A549 (cell line): Measurements from ENCODE around the gene RGN. TPM values are rescaled to one million over a fixed set of nuclear protein-coding genes. Genes with fewer than 3 reads are reported as not detected.
"Not testable (repeated sequence)": the region's sequence is repeated elsewhere in the genome, so short reads cannot be mapped to it uniquely, and the experiment has no call there.

Source experiments
- ATAC-seq, 2 experiments: fragments of 200-7000 bp in 1 of 2; fragments of >200 bp in 1 of 2; cut with Nextera tagmentation in 1 of 2; cut with Tn5 transposase in 1 of 2; 3 replicates each; pipeline versions ENCODE4 v1.8.0 to v1.9.1; 2018 to 2020; ENCODE audit warnings: mild to moderate bottlenecking in 1 of 2, moderate library complexity in 1 of 2
- CTCF ChIA-PET: fragments of 300-600 bp; sonication (Branson Sonifier 250); formaldehyde crosslinking; extraction: SDS; loops from one replicate; lab custom pipeline; 2021; ENCODE audit warnings: antibody characterized with exemption, inconsistent platforms; lab: Yijun Ruan, JAX
- POLR2A ChIA-PET: fragments of 350-600 bp; formaldehyde crosslinking; extraction: SDS; loops from one replicate; lab custom pipeline; 2021; ENCODE audit warnings: antibody characterized with exemption, inconsistent platforms; lab: Yijun Ruan, JAX
- DNase-seq, 2 experiments: peaks; one replicate each; pipeline versions ENCODE4 v3.0.0 to v3.0.0-alpha.2; 2011 to 2016; ENCODE audit warnings: low read depth in 1 of 2, low spot score in 1 of 2
- FAIRE-seq: peaks from 2 replicates; lab custom pipeline; 2011; peaks lifted over from hg19 to GRCh38; lab: Jason Lieb, UNC
- H3K27ac ChIP-seq, 2 experiments: fragments of >200 bp; sonication (Bioruptor Twin); formaldehyde crosslinking; 3 replicates each; pipeline ENCODE4 v1.5.1; 2016 to 2017
- H3K4me1 ChIP-seq: fragments of >200 bp; sonication (Bioruptor Twin); formaldehyde crosslinking; 3 replicates; pipeline ENCODE4 v1.6.1; 2016
- H3K4me2 ChIP-seq: fragments of >200 bp; sonication (Bioruptor Twin); formaldehyde crosslinking; 3 replicates; pipeline ENCODE4 v1.6.1; 2016
- H3K4me3 ChIP-seq: fragments of >200 bp; sonication (Bioruptor Twin); formaldehyde crosslinking; 3 replicates; pipeline ENCODE4 v1.5.1; 2016
- H3K9me3 ChIP-seq: fragments of >200 bp; sonication (Bioruptor Twin); formaldehyde crosslinking; 3 replicates; pipeline ENCODE4 v1.6.1; 2016
- CHD2 ChIP-seq: fragments of 150-350 bp; IDR thresholded peaks from 2 replicates; pipeline ENCODE4 v1.6.1; 2014; ENCODE audit warnings: low read length; ENCODE audit not compliant: partially characterized antibody
- EHMT2 ChIP-seq: fragments of 200-600 bp; sonication (generic); IDR thresholded peaks from 2 replicates; pipeline ENCODE4 v1.6.1; 2016; ENCODE audit warnings: antibody characterized with exemption, low read depth, mild to moderate bottlenecking, moderate library complexity
- EP300 ChIP-seq, 2 experiments: fragments of >200 bp; sonication (Bioruptor Twin); formaldehyde crosslinking; IDR thresholded peaks; 2 replicates in 1 of 2; 3 replicates in 1 of 2; pipeline ENCODE4 v1.6.1; 2016 to 2017
- FOSL2 ChIP-seq, 2 experiments: fragments of 450-650 bp in 1 of 2; fragments of >200 bp in 1 of 2; sonication (Bioruptor Twin) in 1 of 2; formaldehyde crosslinking; IDR thresholded peaks; 2 replicates each; pipeline versions ENCODE4 v1.5.0 to v1.6.1; 2016 to 2020; ENCODE audit warnings: mild to moderate bottlenecking in 1 of 2, moderate library complexity in 1 of 2
- FOXS1 ChIP-seq: fragments of 250-450 bp; sonication (Bioruptor Pico); IDR thresholded peaks from 2 replicates; pipeline ENCODE4 v1.5.0; 2020; ENCODE audit warnings: mild to moderate bottlenecking, moderate library complexity
- HEYL ChIP-seq: fragments of 250-450 bp; sonication (Bioruptor Pico); IDR thresholded peaks from 2 replicates; pipeline ENCODE4 v1.8.0; 2021; ENCODE audit warnings: mild to moderate bottlenecking, moderate library complexity
- HOXB13 ChIP-seq: fragments of 250-450 bp; sonication (Bioruptor Pico); IDR thresholded peaks from 2 replicates; pipeline ENCODE4 v1.5.0; 2020; ENCODE audit warnings: low read depth, mild to moderate bottlenecking, moderate library complexity
- JUN ChIP-seq, 2 experiments: fragments of >200 bp; sonication (Bioruptor Twin); formaldehyde crosslinking; IDR thresholded peaks; 2 replicates in 1 of 2; 3 replicates in 1 of 2; pipeline ENCODE4 v1.6.1; 2016 to 2017
- MAFK ChIP-seq: fragments of 450-650 bp; IDR thresholded peaks from 2 replicates; pipeline ENCODE4 v1.6.1; 2014; ENCODE audit not compliant: partially characterized antibody
- MYC ChIP-seq: IDR thresholded peaks from 2 replicates; pipeline ENCODE4 v1.6.1; 2012; ENCODE audit warnings: mild to moderate bottlenecking, inconsistent platforms, low read length, improper control_type of control experiment, borderline replicate concordance
- NFE2L2 ChIP-seq: fragments of 150-350 bp; conservative IDR thresholded peaks from 2 replicates; pipeline ENCODE4 v1.6.1; 2014; ENCODE audit warnings: low read length
- NPAS2 ChIP-seq: fragments of 250-450 bp; sonication (Bioruptor Pico); IDR thresholded peaks from 2 replicates; pipeline ENCODE4 v1.8.0; 2022; ENCODE audit warnings: mild to moderate bottlenecking, moderate library complexity, borderline replicate concordance
- NR3C1 ChIP-seq: fragments of >200 bp; sonication (Bioruptor Twin); formaldehyde crosslinking; IDR thresholded peaks from 3 replicates; pipeline ENCODE4 v1.6.1; 2017
- POLR2AphosphoS2 ChIP-seq: conservative IDR thresholded peaks from 2 replicates; pipeline ENCODE4 v1.6.1; 2012; ENCODE audit warnings: low read length, improper control_type of control experiment, inconsistent platforms
- RAD21 ChIP-seq, 2 experiments: fragments of >200 bp in 1 of 2; sonication (Bioruptor Twin) in 1 of 2; formaldehyde crosslinking in 1 of 2; IDR thresholded peaks in 1 of 2; conservative IDR thresholded peaks in 1 of 2; 2 replicates in 1 of 2; 3 replicates in 1 of 2; pipeline ENCODE4 v1.6.1; 2012 to 2018; ENCODE audit warnings: inconsistent platforms in 1 of 2
- RFX5 ChIP-seq: fragments of 450-650 bp; IDR thresholded peaks from 2 replicates; pipeline ENCODE4 v1.7.1; 2014; ENCODE audit warnings: antibody characterized with exemption, mild to moderate bottlenecking, moderate library complexity
- TFCP2L1 ChIP-seq: fragments of 250-450 bp; sonication (Bioruptor Pico); IDR thresholded peaks from 2 replicates; pipeline ENCODE4 v1.5.0; 2021; ENCODE audit warnings: mild to moderate bottlenecking
- TP53 ChIP-seq: fragments of 250-450 bp; sonication (Bioruptor Pico); IDR thresholded peaks from 2 replicates; pipeline ENCODE4 v1.5.0; 2021; ENCODE audit warnings: mild to moderate bottlenecking, moderate library complexity
- ZSCAN20 ChIP-seq: fragments of 250-450 bp; sonication (Bioruptor Pico); IDR thresholded peaks from 2 replicates; pipeline ENCODE4 v1.8.0; 2022; ENCODE audit warnings: mild to moderate bottlenecking, moderate library complexity
- WGBS: methylation state at CpG from one replicate; pipeline ENCODE4 v1.1.6; 2017; ENCODE audit errors: missing lambda C conversion rate; 5-methylcytosine and 5-hydroxymethylcytosine counted together
- polyA plus RNA-seq, 4 experiments: library from polyadenylated mRNA; depleted of rRNA in 3 of 4; stranded (reverse); fragments of >200 nt; fragmentation: RNase III in 1 of 4; extraction: RNeasy Plus Mini Kit Qiagen cat#74134 plus additional on column Dnase treatment in 1 of 4; gene quantifications; 2 replicates in 3 of 4; 3 replicates in 1 of 4; pipeline ENCODE4 v1.2.3, GENCODE V29; 2011 to 2017
- TF ChIP-seq, protein P1 (sequence below): IDR thresholded peaks from 2 replicates; pipeline ENCODE4 v1.6.1; 2012
- TF ChIP-seq, protein P2 (sequence below): fragments of 150-350 bp; IDR thresholded peaks from 2 replicates; pipeline ENCODE4 v1.6.1; 2014; ENCODE audit warnings: low read depth, mild to moderate bottlenecking, low read length
- TF ChIP-seq, protein P3 (sequence below): fragments of 250-450 bp; sonication (Bioruptor Pico); IDR thresholded peaks from 2 replicates; pipeline ENCODE4 v1.5.0; 2021; ENCODE audit warnings: mild to moderate bottlenecking, moderate library complexity, borderline replicate concordance
- TF ChIP-seq, protein P4 (sequence below): fragments of 450-650 bp; IDR thresholded peaks from 2 replicates; pipeline ENCODE4 v1.6.1; 2014; ENCODE audit warnings: antibody characterized with exemption

The RGN gene
- polyA plus RNA-seq, 2 of the 4 experiments (the other 2 are of a cell fraction), result 0.14 TPM; not detected in 1

DNA sequence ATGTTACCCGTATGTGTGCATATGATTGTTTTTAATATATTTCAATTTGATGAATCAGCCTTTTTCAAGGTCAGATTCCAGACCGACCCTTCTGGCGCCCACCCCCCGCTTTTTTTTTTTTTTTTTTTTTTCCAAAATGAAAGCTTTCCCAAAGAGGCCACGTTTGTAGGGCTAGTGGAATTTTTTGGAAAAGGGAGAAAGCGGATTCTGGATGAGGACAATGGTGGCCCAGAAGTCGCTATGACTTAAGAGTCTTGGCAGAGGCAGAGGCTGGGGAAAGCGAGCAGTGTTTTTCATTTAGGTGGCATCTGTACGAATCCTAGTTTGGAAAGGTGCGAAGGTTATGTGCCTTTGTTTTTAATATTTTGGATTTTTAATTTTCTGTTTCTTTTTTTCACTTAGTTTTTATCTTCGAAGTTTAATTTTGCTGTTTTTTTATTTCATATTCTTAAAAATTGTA is 51.7 kb downstream of the RGN start:
- DNase-seq (no peak), FAIRE-seq (no peak), ATAC-seq (no peak)
- WGBS, result 42% methylated on average over 11 of the region's 11 CpGs
- H3K27ac ChIP-seq, result peak overlapping the region; percentile 56 to 83
- ChIA-PET CTCF (no interaction called here), POLR2A (interaction anchor here (0.6 to 2.2 kb wide), 5 partner anchors 9 to 547 kb away, joined by 3 to 17 read pairs (median 3); partner anchors contain the start of genes NDUFB11 and RBM10)
- no peaks in the 10 kb centered on the region; the same call in 2 of the 3 replicates for H3K4me1 ChIP-seq
- TF ChIP-seq JUN (IDR thresholded peaks at IDR 0.05) (no peak), MAFK (peak; percentile 30)
- no peaks in the 10 kb centered on the region for H3K9me3 ChIP-seq
- peak overlapping the region; percentile 56 for H3K4me3 ChIP-seq
- peak overlapping the region; percentile 88 for H3K4me2 ChIP-seq

DNA sequence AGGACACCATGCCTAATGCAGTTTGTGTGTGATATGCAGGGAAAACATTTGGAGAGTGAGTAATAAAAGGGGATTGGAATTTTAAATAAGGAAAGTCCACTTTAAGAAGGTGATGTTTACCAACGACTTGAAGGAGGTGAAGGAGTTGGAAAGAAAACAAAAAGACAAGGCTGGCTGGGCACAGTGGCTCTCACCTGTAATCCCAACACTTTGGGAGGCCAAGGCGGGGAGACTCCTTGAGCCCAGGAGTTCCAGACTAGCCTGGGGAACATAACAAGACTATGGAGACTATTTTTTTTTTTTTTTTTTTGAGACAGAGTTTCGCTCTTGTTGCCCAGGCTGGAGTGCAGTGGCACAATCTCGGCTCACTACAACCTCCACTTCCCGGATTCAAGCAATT is 55.2 kb downstream of the RGN start:
- Histone ChIP-seq H3K9me3 (no peaks in the 10 kb centered on the region), H3K4me1 (peaks cover 7% of the 10 kb centered on the region; the same call in 2 of the 3 replicates), H3K4me3 (no peak overlapping the region), H3K4me2 (no peak overlapping the region), H3K27ac (no peak overlapping the region)
- FAIRE-seq, result no peak
- no peak for DNase-seq
- ChIA-PET POLR2A (interaction anchor here (2.6 kb wide), 1 partner anchor 11 kb away, joined by 9 read pairs; the partner anchor contains the start of genes NDUFB11 and RBM10), CTCF (no interaction called here)
- WGBS, result 71% methylated on average over 5 of the region's 5 CpGs
- no peak for ATAC-seq
- TF ChIP-seq, protein P1, sequence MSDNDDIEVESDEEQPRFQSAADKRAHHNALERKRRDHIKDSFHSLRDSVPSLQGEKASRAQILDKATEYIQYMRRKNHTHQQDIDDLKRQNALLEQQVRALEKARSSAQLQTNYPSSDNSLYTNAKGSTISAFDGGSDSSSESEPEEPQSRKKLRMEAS, result no peak
- TF ChIP-seq TP53, result no peak
- TF ChIP-seq TFCP2L1, result no peak
- no peak for TF ChIP-seq NPAS2 (CRISPR knock-in tag)
- no peak for TF ChIP-seq POLR2AphosphoS2
- TF ChIP-seq JUN (IDR thresholded peaks at IDR 0.05), result no peak
- no peak for TF ChIP-seq ZSCAN20 (CRISPR knock-in tag)
- TF ChIP-seq CHD2, result no peak

DNA sequence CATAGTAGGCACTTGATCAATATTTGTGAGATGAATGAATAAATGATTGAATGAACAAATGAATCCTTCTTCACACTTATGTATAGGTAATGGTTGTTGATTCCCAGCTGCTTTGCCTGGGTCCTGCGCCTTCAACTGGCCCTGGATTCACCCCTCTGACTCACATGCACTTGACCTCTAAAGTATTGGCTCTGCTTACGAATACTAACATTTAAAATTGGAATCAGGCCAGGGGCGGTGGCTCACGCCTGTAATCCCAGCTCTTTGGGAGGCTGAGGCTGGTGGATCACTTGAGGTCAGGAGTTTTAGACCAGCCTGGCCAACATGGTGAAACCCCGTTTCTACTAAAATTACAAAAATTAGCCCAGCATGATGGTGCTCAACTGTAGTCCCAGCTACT is 57.4 kb downstream of the RGN start:
- POLR2A ChIA-PET, result interaction anchor here (2.6 kb wide), 1 partner anchor 9 kb away, joined by 9 read pairs; the partner anchor contains the start of genes NDUFB11 and RBM10
- ATAC-seq (peak; percentile 71 to 72; a peak in 5 of 6 replicates), DNase-seq (peak; percentile 48 to 65)
- not testable (repeated sequence) for FAIRE-seq; H3K4me1 ChIP-seq; H3K9me3 ChIP-seq; H3K4me3 ChIP-seq; TF ChIP-seq FOSL2 (IDR thresholded peaks at IDR 0.05)
- peak overlapping the region in 1 of 2 experiments; percentile 9; a peak in 2 of 6 replicates for H3K27ac ChIP-seq
- H3K4me2 ChIP-seq, result peak overlapping the region; percentile 3; the same call in 2 of the 3 replicates
- TF ChIP-seq FOSL2 (CRISPR knock-in tag; IDR thresholded peaks at IDR 0.05), result peak; percentile 49; the same call in 1 of the 2 replicates
- 47% methylated on average over 4 of the region's 5 CpGs for WGBS
- CTCF ChIA-PET, result interaction anchor here (1.9 kb wide), 1 partner anchor 9 kb away, joined by 10 read pairs; the partner anchor contains the start of genes NDUFB11 and RBM10

DNA sequence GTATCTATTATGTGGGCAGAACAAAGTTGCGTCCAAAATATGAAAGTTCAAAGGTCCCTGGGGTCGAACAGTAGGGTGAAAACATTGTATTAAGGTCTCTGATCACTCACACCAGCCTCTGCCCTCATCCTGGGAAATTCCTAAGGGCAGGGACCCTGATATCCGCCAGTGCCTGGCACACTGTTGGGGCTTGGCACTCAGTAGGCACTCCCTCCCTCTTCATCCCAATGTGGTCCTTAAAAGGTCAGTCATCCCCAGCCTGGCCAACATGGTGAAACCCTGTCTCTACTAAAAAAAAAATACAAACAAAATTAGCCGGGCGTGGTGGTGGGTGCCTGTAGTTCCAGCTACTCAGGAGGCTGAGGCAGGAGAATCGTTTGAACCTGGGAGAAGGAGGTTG is 59.9 kb downstream of the RGN start:
- Histone ChIP-seq H3K4me3 (no peak overlapping the region), H3K4me2 (no peak overlapping the region), H3K4me1 (peaks cover 9% of the 10 kb centered on the region; the same call in 2 of the 3 replicates), H3K27ac (no peak overlapping the region), H3K9me3 (no peaks in the 10 kb centered on the region)
- POLR2A ChIA-PET, result no interaction called here
- CTCF ChIA-PET, result no interaction called here
- TF ChIP-seq EP300 (IDR thresholded peaks at IDR 0.05) (no peak), FOSL2 (IDR thresholded peaks at IDR 0.05) (no peak), FOSL2 (CRISPR knock-in tag; IDR thresholded peaks at IDR 0.05) (no peak), MYC (no peak), EHMT2 (no peak), NR3C1 (no peak), RFX5 (no peak), NFE2L2 (no peak), JUN (IDR thresholded peaks at IDR 0.05) (no peak), FOXS1 (no peak), HOXB13 (CRISPR knock-in tag) (no peak), RAD21 (conservative IDR thresholded peaks at IDR 0.05 in 1 of 2, IDR thresholded peaks at IDR 0.05 in 1 of 2) (no peak), HEYL (CRISPR knock-in tag) (no peak)
- TF ChIP-seq, protein P2, sequence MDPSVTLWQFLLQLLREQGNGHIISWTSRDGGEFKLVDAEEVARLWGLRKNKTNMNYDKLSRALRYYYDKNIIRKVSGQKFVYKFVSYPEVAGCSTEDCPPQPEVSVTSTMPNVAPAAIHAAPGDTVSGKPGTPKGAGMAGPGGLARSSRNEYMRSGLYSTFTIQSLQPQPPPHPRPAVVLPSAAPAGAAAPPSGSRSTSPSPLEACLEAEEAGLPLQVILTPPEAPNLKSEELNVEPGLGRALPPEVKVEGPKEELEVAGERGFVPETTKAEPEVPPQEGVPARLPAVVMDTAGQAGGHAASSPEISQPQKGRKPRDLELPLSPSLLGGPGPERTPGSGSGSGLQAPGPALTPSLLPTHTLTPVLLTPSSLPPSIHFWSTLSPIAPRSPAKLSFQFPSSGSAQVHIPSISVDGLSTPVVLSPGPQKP, result no peak
- TF ChIP-seq, protein P3, sequence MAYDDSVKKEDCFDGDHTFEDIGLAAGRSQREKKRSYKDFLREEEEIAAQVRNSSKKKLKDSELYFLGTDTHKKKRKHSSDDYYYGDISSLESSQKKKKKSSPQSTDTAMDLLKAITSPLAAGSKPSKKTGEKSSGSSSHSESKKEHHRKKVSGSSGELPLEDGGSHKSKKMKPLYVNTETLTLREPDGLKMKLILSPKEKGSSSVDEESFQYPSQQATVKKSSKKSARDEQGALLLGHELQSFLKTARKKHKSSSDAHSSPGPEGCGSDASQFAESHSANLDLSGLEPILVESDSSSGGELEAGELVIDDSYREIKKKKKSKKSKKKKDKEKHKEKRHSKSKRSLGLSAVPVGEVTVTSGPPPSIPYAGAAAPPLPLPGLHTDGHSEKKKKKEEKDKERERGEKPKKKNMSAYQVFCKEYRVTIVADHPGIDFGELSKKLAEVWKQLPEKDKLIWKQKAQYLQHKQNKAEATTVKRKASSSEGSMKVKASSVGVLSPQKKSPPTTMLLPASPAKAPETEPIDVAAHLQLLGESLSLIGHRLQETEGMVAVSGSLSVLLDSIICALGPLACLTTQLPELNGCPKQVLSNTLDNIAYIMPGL (CRISPR knock-in tag), result no peak
- TF ChIP-seq, protein P4, sequence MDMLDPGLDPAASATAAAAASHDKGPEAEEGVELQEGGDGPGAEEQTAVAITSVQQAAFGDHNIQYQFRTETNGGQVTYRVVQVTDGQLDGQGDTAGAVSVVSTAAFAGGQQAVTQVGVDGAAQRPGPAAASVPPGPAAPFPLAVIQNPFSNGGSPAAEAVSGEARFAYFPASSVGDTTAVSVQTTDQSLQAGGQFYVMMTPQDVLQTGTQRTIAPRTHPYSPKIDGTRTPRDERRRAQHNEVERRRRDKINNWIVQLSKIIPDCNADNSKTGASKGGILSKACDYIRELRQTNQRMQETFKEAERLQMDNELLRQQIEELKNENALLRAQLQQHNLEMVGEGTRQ, result no peak
- FAIRE-seq (no peak), DNase-seq (no peak), ATAC-seq (no peak)
- WGBS, result 88% methylated on average over 6 of the region's 6 CpGs
